GM19043 (cell line): Measurements from ENCODE around the gene OR6B2.

Experiments used
- ATAC-seq: cut with Tn5 transposase; IDR thresholded peaks from one replicate; pipeline ENCODE4 v1.9.1; 2021; ENCODE audit warnings: low read depth; ENCODE audit not compliant: unreplicated experiment

Gene OR6B2

GRCh38 chr2:240042740-240043139, 12.5 kb upstream of the OR6B2 start:
- no peak for ATAC-seq

- no peak for ATAC-seq
Measured at GRCh38 chr2:240041363-240041762, 11.1 kb upstream of the OR6B2 start.

GRCh38 chr2:240037358-240037757, 7.1 kb upstream of the OR6B2 start:
- no peak for ATAC-seq

- no peak for ATAC-seq
Measured at GRCh38 chr2:240033330-240033678, 3.1 kb upstream of the OR6B2 start.

- ATAC-seq = no peak
Measured at GRCh38 chr2:240032406-240033329, 2.4 kb upstream of the OR6B2 start.

- no peak for ATAC-seq
Measured at GRCh38 chr2:240024766-240025165, 5.5 kb downstream of the OR6B2 start.

GRCh38 chr2:240023792-240024191, 6.4 kb downstream of the OR6B2 start:
- no peak for ATAC-seq

GRCh38 chr2:240021488-240022104, 8.6 kb downstream of the OR6B2 start:
- no peak for ATAC-seq

GRCh38 chr2:240018071-240018750, 12.0 kb downstream of the OR6B2 start:
- ATAC-seq = no peak

GRCh38 chr2:240014327-240014726, 15.9 kb downstream of the OR6B2 start:
- no peak for ATAC-seq

GRCh38 chr2:240013343-240013742, 16.9 kb downstream of the OR6B2 start:
- no peak for ATAC-seq

- ATAC-seq = no peak
Measured at GRCh38 chr2:240002983-240003382, 27.2 kb downstream of the OR6B2 start.

- ATAC-seq = no peak
Measured at GRCh38 chr2:240000671-240001070, 29.6 kb downstream of the OR6B2 start.

- no peak for ATAC-seq
Measured at GRCh38 chr2:239997686-239998409, 32.4 kb downstream of the OR6B2 start.

GRCh38 chr2:239994086-239994485, 36.1 kb downstream of the OR6B2 start:
- ATAC-seq = no peak

- ATAC-seq = no peak
Measured at GRCh38 chr2:239993291-239993690, 36.9 kb downstream of the OR6B2 start.

GRCh38 chr2:239991689-239992314, 38.4 kb downstream of the OR6B2 start:
- no peak for ATAC-seq

GRCh38 chr2:239990966-239991365, 39.3 kb downstream of the OR6B2 start:
- no peak for ATAC-seq

- ATAC-seq = no peak
Measured at GRCh38 chr2:239985356-239985755, 44.9 kb downstream of the OR6B2 start.

GRCh38 chr2:239984421-239985194, 45.6 kb downstream of the OR6B2 start:
- no peak for ATAC-seq
